SK-N-SH treated with all-trans-retinoic acid at 6 μM for 48 hours (cell line): ENCODE measurements around the gene TWIST2.

Source experiments
- ARNTL ChIP-seq: fragments of 450-650 bp; formaldehyde crosslinking; IDR thresholded peaks from 2 replicates; pipeline ENCODE4 v1.5.0; 2020; ENCODE audit warnings: low read depth, mild to moderate bottlenecking, moderate library complexity, borderline replicate concordance
- CREB5 ChIP-seq: fragments of 250-450 bp; sonication (Bioruptor Pico); IDR thresholded peaks from 2 replicates; pipeline ENCODE4 v1.5.1; 2020; ENCODE audit warnings: low read depth, mild to moderate bottlenecking, moderate library complexity
- CSRNP3 ChIP-seq: fragments of 250-450 bp; sonication (Bioruptor Pico); IDR thresholded peaks from 2 replicates; pipeline ENCODE4 v1.5.1; 2021; ENCODE audit warnings: mild to moderate bottlenecking, moderate library complexity
- PATZ1 ChIP-seq: fragments of 250-450 bp; sonication (Bioruptor Pico); IDR thresholded peaks from 2 replicates; pipeline ENCODE4 v1.8.0; 2020; ENCODE audit warnings: mild to moderate bottlenecking, moderate library complexity, borderline replicate concordance
- RARB ChIP-seq: fragments of 250-450 bp; sonication (Bioruptor Pico); IDR thresholded peaks from 2 replicates; pipeline ENCODE4 v1.8.0; 2021; ENCODE audit warnings: mild to moderate bottlenecking, moderate library complexity
- TOX ChIP-seq: fragments of 250-450 bp; sonication (Bioruptor Pico); IDR thresholded peaks from 2 replicates; pipeline ENCODE4 v1.8.0; 2021; ENCODE audit warnings: mild to moderate bottlenecking, moderate library complexity, borderline replicate concordance
- ZFP3 ChIP-seq: fragments of 250-450 bp; sonication (Bioruptor Pico); IDR thresholded peaks from 2 replicates; pipeline ENCODE4 v1.5.0; 2020; ENCODE audit warnings: mild to moderate bottlenecking, moderate library complexity
- TF ChIP-seq, protein P1 (sequence below): fragments of 250-450 bp; sonication (Bioruptor Pico); IDR thresholded peaks from 2 replicates; pipeline ENCODE4 v1.8.0; 2021; ENCODE audit warnings: low read depth, mild to moderate bottlenecking, moderate library complexity, borderline replicate concordance

DNA sequence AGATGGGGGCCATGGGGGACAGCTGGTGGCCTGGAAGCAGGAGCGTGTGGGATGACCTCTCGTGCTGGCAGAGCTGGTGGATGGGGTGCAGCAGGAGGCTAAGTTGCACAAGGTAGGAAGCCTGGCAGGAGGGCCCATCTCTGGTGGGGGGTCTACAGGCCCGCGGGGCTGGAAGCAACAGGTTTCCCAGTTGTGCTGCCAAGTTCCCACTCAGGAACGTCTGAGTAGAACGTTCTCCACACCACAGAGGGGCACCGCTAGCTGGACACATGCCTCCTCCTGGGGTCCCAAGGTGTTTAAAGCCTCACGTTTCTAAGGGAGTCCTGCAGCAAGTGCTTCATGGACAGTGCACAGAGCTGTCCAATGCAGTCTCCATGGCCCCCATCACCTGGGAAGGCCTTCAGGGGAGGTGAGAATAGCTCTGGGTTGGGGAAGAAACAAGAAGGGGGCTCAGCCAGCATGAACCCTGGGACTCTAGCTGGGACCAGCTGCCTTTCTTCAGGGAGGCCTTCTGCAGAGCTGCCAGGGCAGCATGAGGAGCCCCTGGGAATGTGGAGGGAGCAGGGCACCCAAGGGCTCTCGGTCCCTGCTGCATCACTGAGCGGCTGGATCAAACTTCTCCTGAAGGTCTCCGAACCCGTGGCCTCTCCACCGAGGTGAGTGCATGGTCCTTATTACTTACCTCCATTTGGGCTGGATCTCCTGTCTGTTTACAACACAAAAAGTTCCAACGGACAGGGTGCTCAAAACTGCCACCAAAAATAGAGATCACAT lies 80.0 kb downstream of the TWIST2 start:
- TF ChIP-seq CSRNP3 (CRISPR knock-in tag), result no peak
- no peak for TF ChIP-seq PATZ1 (CRISPR knock-in tag)
- TF ChIP-seq, protein P1, sequence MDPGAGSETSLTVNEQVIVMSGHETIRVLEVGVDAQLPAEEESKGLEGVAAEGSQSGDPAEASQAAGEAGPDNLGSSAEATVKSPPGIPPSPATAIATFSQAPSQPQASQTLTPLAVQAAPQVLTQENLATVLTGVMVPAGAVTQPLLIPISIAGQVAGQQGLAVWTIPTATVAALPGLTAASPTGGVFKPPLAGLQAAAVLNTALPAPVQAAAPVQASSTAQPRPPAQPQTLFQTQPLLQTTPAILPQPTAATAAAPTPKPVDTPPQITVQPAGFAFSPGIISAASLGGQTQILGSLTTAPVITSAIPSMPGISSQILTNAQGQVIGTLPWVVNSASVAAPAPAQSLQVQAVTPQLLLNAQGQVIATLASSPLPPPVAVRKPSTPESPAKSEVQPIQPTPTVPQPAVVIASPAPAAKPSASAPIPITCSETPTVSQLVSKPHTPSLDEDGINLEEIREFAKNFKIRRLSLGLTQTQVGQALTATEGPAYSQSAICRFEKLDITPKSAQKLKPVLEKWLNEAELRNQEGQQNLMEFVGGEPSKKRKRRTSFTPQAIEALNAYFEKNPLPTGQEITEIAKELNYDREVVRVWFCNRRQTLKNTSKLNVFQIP, result no peak
- no peak for TF ChIP-seq RARB (CRISPR knock-in tag)
- no peak for TF ChIP-seq CREB5 (CRISPR knock-in tag)
- TF ChIP-seq ZFP3 (CRISPR knock-in tag), result no peak
- no peak for TF ChIP-seq TOX (CRISPR knock-in tag)
- no peak for TF ChIP-seq ARNTL (CRISPR knock-in tag)
